K562 (cell line): ENCODE results near the gene PDGFD. TPM values are rescaled to one million over a fixed set of nuclear protein-coding genes. Genes with fewer than 3 reads are reported as not detected.

ENCODE experiments used
- ATAC-seq: fragments of 200-7000 bp; cut with Tn5 transposase; 3 replicates; pipeline ENCODE4 v1.9.1; 2020; ENCODE audit warnings: moderate library complexity
- BruUV-seq: library from RNA; stranded (reverse); fragments of 400-500 nt; replicated peaks from 2 replicates; lab custom pipeline; 2021; lab: Mats Ljungman, UMichigan
- CTCF ChIA-PET: fragments of 300-600 bp; formaldehyde crosslinking; extraction: SDS; loops from one replicate; lab custom pipeline; 2021; ENCODE audit warnings: low intra/inter-chr PET ratio; lab: Yijun Ruan, JAX
- POLR2A ChIA-PET: fragments of 300-600, 350-650 bp; sonication (Branson Sonifier 250); formaldehyde crosslinking; extraction: SDS; loops from one replicate; lab custom pipeline; 2021; ENCODE audit warnings: antibody characterized with exemption, inconsistent platforms; lab: Yijun Ruan, JAX
- DNase-seq, 4 experiments: peaks; one replicate each; pipeline versions ENCODE4 v3.0.0 to v3.0.0-alpha.2; 2011 to 2018; ENCODE audit warnings: low spot score in 3 of 4, mixed read lengths in 3 of 4; ENCODE audit errors: extremely low read depth in 1 of 4
- FAIRE-seq: peaks from 2 replicates; lab custom pipeline; 2011; peaks lifted over from hg19 to GRCh38; lab: Jason Lieb, UNC
- H2AFZ ChIP-seq: 2 replicates; pipeline ENCODE4 v1.6.0; 2011; ENCODE audit warnings: low read depth, low read length, control low read depth, inconsistent platforms
- H3K27ac ChIP-seq: fragments of 200-600 bp; 3 replicates; pipeline ENCODE4 v1.8.0; 2011; ENCODE audit warnings: low read depth, mild to moderate bottlenecking, control low read depth, inconsistent platforms, low read length, moderate library complexity, mixed read lengths; ENCODE audit errors: extremely low read depth
- H3K27me3 ChIP-seq, 2 experiments: fragments of 300-600 bp in 1 of 2; 2 replicates in 1 of 2; 3 replicates in 1 of 2; pipeline versions ENCODE4 v1.6.0 to v1.8.0; 2011; ENCODE audit warnings: inconsistent platforms in 2 of 2, low read length in 2 of 2, mild to moderate bottlenecking in 1 of 2, mixed read lengths in 1 of 2, moderate library complexity in 1 of 2; ENCODE audit not compliant: control insufficient read depth in 2 of 2, insufficient read depth in 2 of 2
- H3K36me3 ChIP-seq: fragments of 300-600 bp; 3 replicates; pipeline ENCODE4 v1.8.0; 2011; ENCODE audit warnings: mild to moderate bottlenecking, low read length, inconsistent platforms; ENCODE audit not compliant: control insufficient read depth, insufficient read depth
- H3K4me1 ChIP-seq, 2 experiments: fragments of 200-600 bp in 1 of 2; replicated peaks in 1 of 2; 2 replicates in 1 of 2; 3 replicates in 1 of 2; pipeline versions ENCODE4 v1.5.1 to v1.8.0; 2011; ENCODE audit warnings: inconsistent platforms in 2 of 2, low read length in 2 of 2, mild to moderate bottlenecking in 1 of 2, mixed read lengths in 1 of 2, moderate library complexity in 1 of 2; ENCODE audit not compliant: control insufficient read depth in 2 of 2, insufficient read depth in 2 of 2
- H3K4me2 ChIP-seq: 2 replicates; pipeline ENCODE4 v1.6.1; 2011; ENCODE audit warnings: low read length, control low read depth, inconsistent platforms, mixed read lengths; ENCODE audit not compliant: insufficient read depth
- H3K4me3 ChIP-seq: fragments of 200-600 bp; sonication (generic), shearing (Covaris generic); 2 replicates; pipeline ENCODE4 v1.5.1; 2016; ENCODE audit warnings: control low read depth, inconsistent platforms
- H3K79me2 ChIP-seq: fragments of 200-600 bp; 3 replicates; pipeline ENCODE4 v1.8.0; 2011; ENCODE audit warnings: low read length, inconsistent platforms; ENCODE audit not compliant: control insufficient read depth, insufficient read depth
- H3K9ac ChIP-seq, 2 experiments: 2 replicates each; pipeline versions ENCODE4 v1.6.0 to v1.6.1; 2011; ENCODE audit warnings: low read depth in 2 of 2, low read length in 2 of 2, control low read depth in 1 of 2, inconsistent platforms in 1 of 2, mild to moderate bottlenecking in 1 of 2, mixed read lengths in 1 of 2; ENCODE audit not compliant: insufficient read depth in 1 of 2
- H3K9me1 ChIP-seq: one replicate; pipeline ENCODE4 v1.6.0; 2011; ENCODE audit warnings: inconsistent platforms, mild to moderate bottlenecking, low read length, moderate library complexity; ENCODE audit not compliant: control insufficient read depth, insufficient read depth
- H3K9me3 ChIP-seq: replicated peaks from 2 replicates; pipeline ENCODE4 v1.5.1; 2011; ENCODE audit warnings: low read depth, low read length, inconsistent platforms; ENCODE audit not compliant: control insufficient read depth, insufficient read depth
- H4K20me1 ChIP-seq: replicated peaks from 2 replicates; pipeline ENCODE4 v1.6.1; 2011; ENCODE audit warnings: low read length, inconsistent platforms, mixed read lengths; ENCODE audit not compliant: control insufficient read depth, insufficient read depth
- BMI1 ChIP-seq: fragments of 150-350 bp; IDR thresholded peaks from 2 replicates; pipeline ENCODE4 v1.6.1; 2014; ENCODE audit warnings: low read length
- CTCF ChIP-seq, 3 experiments: IDR thresholded peaks in 2 of 3; conservative IDR thresholded peaks in 1 of 3; 2 replicates each; pipeline ENCODE4 v1.5.1; 2011 to 2012; ENCODE audit warnings: low read length in 3 of 3, mild to moderate bottlenecking in 3 of 3, control low read depth in 2 of 3, improper control_type of control experiment in 1 of 3, inconsistent platforms in 1 of 3, low read depth in 1 of 3, mixed read lengths in 1 of 3, moderate library complexity in 1 of 3; ENCODE audit not compliant: insufficient read depth in 2 of 3
- CXXC5 ChIP-seq: fragments of 250-450 bp; sonication (Bioruptor Pico); IDR thresholded peaks from 2 replicates; pipeline ENCODE4 v1.8.0; 2022; ENCODE audit warnings: inconsistent platforms, mild to moderate bottlenecking, moderate library complexity
- HBP1 ChIP-seq: fragments of 450-650 bp; formaldehyde crosslinking; IDR thresholded peaks from 2 replicates; pipeline ENCODE4 v1.4.0; 2022; ENCODE audit warnings: missing genetic modification characterization
- KLF16 ChIP-seq: IDR thresholded peaks from 2 replicates; pipeline ENCODE4 v1.6.1; 2016; ENCODE audit warnings: antibody characterized with exemption
- SMAD3 ChIP-seq: fragments of 450-650 bp; formaldehyde crosslinking; conservative IDR thresholded peaks from 2 replicates; pipeline ENCODE4 v1.4.0; 2020; ENCODE audit warnings: mild to moderate bottlenecking
- TCF7 ChIP-seq: sonication (generic); IDR thresholded peaks from 2 replicates; pipeline ENCODE4 v1.6.1; 2016; ENCODE audit warnings: antibody characterized with exemption, borderline replicate concordance
- TEAD4 ChIP-seq, 2 experiments: sonication (generic) in 1 of 2; formaldehyde crosslinking in 1 of 2; IDR thresholded peaks; 2 replicates each; pipeline versions ENCODE4 v1.6.1 to v1.8.0; 2012 to 2022; ENCODE audit warnings: borderline replicate concordance in 1 of 2, inconsistent platforms in 1 of 2, low read length in 1 of 2, mild to moderate bottlenecking in 1 of 2, missing genetic modification reagents in 1 of 2
- ZNF12 ChIP-seq: sonication (generic); formaldehyde crosslinking; IDR thresholded peaks from 2 replicates; pipeline ENCODE4 v1.4.0; 2020; ENCODE audit warnings: mild to moderate bottlenecking, missing genetic modification reagents
- ZNF175 ChIP-seq: fragments of 200-800 bp; sonication (Bioruptor generic); IDR thresholded peaks from 2 replicates; pipeline ENCODE4 v1.6.1; 2016; ENCODE audit warnings: low read depth, mild to moderate bottlenecking, missing genetic modification characterization, missing compliant biosample characterization
- ZNF24 ChIP-seq: fragments of 450-650 bp; IDR thresholded peaks from 2 replicates; pipeline ENCODE4 v1.6.1; 2016
- ZNF764 ChIP-seq: fragments of 250-450 bp; sonication (Bioruptor Pico); IDR thresholded peaks from 2 replicates; pipeline ENCODE4 v1.4.0; 2020; ENCODE audit warnings: low read depth, mild to moderate bottlenecking, moderate library complexity
- ZNF778 ChIP-seq: fragments of 450-650 bp; formaldehyde crosslinking; IDR thresholded peaks from 2 replicates; pipeline ENCODE4 v1.4.0; 2020; ENCODE audit warnings: mild to moderate bottlenecking, moderate library complexity
- WGBS: fragments of 100-300 bp; shearing (Covaris generic); methylation state at CpG from one replicate; pipeline ENCODE4 v1.1.6; 2016; ENCODE audit warnings: low coverage, mixed read lengths; ENCODE audit not compliant: insufficient coverage; ENCODE audit errors: missing lambda C conversion rate; 5-methylcytosine and 5-hydroxymethylcytosine counted together
- in situ Hi-C: fragments of 300-500 bp; cut with MboI; formaldehyde crosslinking; loops from 4 replicates; pipeline ENCODE4 v1.15.0; 2018; ENCODE audit warnings: inconsistent platforms, mixed read lengths
- intact Hi-C: fragments of 100-400 bp; cut with micrococcal nuclease; formaldehyde crosslinking; loops from 2 replicates; pipeline ENCODE4 v1.14.2; 2022
- polyA plus RNA-seq, 8 experiments: library from polyadenylated mRNA; depleted of rRNA in 4 of 8; stranded (reverse) in 5 of 8; unstranded in 3 of 8; fragments of >200 nt; fragmentation: Nextera tagmentation in 2 of 8; fragmentation: Illumina TruSeq in 1 of 8; extraction: Ambion mirVana in 2 of 8; extraction: Trizol in 1 of 8; gene quantifications; 2 replicates each; pipeline versions ENCODE4 v1.2.1 to v1.2.3, GENCODE V29; 2011 to 2014; ENCODE audit warnings: inconsistent platforms in 1 of 8, missing spikeins in 1 of 8
- total RNA-seq, 7 experiments: library from RNA; depleted of rRNA in 6 of 7; stranded (reverse); fragments of >200 nt in 6 of 7; fragmentation: Illumina TruSeq in 2 of 7; extraction: Trizol in 2 of 7; gene quantifications; 2 replicates each; pipeline versions ENCODE4 v1.2.1 to v1.2.3, GENCODE V29; 2011 to 2021; ENCODE audit warnings: low replicate concordance in 1 of 7
- TF ChIP-seq, protein P1 (sequence below): fragments of 250-450 bp; sonication (Bioruptor Pico); IDR thresholded peaks from 2 replicates; pipeline ENCODE4 v1.4.0; 2020; ENCODE audit warnings: mild to moderate bottlenecking, moderate library complexity, borderline replicate concordance
- TF ChIP-seq, protein P2 (sequence below): fragments of 250-450 bp; sonication (Bioruptor Pico); IDR thresholded peaks from 2 replicates; pipeline ENCODE4 v1.5.0; 2021

Gene PDGFD
- total and polyA plus RNA-seq, 9 of the 15 experiments (the other 6 are each of a cell fraction or from before 2014, with no cell fraction given): 0.11 TPM; not detected in 8

DNA sequence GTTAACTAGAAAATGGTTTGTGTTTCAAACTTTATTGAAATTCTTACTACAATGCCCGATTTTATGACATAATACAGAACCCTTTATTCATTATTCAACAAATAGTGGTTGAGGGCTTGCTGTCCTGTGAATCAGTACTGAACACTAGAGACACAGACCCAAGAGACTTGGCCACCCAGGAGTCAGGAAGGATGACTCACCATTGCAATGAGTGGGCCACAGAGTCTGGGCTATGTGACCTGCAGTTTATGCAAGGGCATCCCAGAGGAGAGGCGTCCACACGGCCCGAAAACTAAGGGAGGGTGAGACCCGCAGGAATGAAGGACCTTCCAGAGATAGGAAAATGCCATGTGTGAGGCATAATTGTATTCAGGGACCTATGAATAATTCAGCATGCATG is 271.3 kb downstream of the PDGFD start:
- Histone ChIP-seq H3K9me3 (no peaks in the 10 kb centered on the region), H3K9me1 (no peaks in the 10 kb centered on the region), H3K9ac (no peak overlapping the region), H3K27me3 (no peaks in the 10 kb centered on the region), H3K4me1 (no peaks in the 10 kb centered on the region), H3K36me3 (no peaks in the 10 kb centered on the region), H4K20me1 (no peaks in the 10 kb centered on the region), H3K27ac (no peak overlapping the region), H3K4me3 (no peak overlapping the region), H2AFZ (no peak overlapping the region), H3K4me2 (no peak overlapping the region), H3K79me2 (no peaks in the 10 kb centered on the region)
- ATAC-seq (no peak), DNase-seq (no peak), FAIRE-seq (no peak)
- ChIA-PET POLR2A (no interaction called here), CTCF (no interaction called here)
- in situ Hi-C loops (no loop called here), intact Hi-C loops (no loop called here)
- BruUV-seq: no TSS peak
- WGBS: 0% methylated on average over 5 of the region's 5 CpGs
- TF ChIP-seq TCF7: no peak
- TF ChIP-seq, protein P1, sequence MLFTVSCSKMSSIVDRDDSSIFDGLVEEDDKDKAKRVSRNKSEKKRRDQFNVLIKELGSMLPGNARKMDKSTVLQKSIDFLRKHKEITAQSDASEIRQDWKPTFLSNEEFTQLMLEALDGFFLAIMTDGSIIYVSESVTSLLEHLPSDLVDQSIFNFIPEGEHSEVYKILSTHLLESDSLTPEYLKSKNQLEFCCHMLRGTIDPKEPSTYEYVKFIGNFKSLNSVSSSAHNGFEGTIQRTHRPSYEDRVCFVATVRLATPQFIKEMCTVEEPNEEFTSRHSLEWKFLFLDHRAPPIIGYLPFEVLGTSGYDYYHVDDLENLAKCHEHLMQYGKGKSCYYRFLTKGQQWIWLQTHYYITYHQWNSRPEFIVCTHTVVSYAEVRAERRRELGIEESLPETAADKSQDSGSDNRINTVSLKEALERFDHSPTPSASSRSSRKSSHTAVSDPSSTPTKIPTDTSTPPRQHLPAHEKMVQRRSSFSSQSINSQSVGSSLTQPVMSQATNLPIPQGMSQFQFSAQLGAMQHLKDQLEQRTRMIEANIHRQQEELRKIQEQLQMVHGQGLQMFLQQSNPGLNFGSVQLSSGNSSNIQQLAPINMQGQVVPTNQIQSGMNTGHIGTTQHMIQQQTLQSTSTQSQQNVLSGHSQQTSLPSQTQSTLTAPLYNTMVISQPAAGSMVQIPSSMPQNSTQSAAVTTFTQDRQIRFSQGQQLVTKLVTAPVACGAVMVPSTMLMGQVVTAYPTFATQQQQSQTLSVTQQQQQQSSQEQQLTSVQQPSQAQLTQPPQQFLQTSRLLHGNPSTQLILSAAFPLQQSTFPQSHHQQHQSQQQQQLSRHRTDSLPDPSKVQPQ: no peak
- no peak for TF ChIP-seq ZNF24
- TF ChIP-seq TEAD4 (IDR thresholded peaks at IDR 0.05; ENCODE audit: low read length): no peak
- TF ChIP-seq TEAD4 (CRISPR knock-in tag; IDR thresholded peaks at IDR 0.05; ENCODE audit: borderline replicate concordance): no peak
- no peak for TF ChIP-seq KLF16
- TF ChIP-seq BMI1: no peak
- TF ChIP-seq ZNF778: no peak
- TF ChIP-seq ZNF175 (CRISPR knock-in tag): no peak
- TF ChIP-seq, protein P2, sequence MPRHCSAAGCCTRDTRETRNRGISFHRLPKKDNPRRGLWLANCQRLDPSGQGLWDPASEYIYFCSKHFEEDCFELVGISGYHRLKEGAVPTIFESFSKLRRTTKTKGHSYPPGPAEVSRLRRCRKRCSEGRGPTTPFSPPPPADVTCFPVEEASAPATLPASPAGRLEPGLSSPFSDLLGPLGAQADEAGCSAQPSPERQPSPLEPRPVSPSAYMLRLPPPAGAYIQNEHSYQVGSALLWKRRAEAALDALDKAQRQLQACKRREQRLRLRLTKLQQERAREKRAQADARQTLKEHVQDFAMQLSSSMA: no peak
- no peak for TF ChIP-seq CTCF (IDR thresholded peaks at IDR 0.05 in 2 of 3, conservative IDR thresholded peaks at IDR 0.05 in 1 of 3; ENCODE audit: insufficient read depth in 2 of 3, low read depth in 1 of 3, low read length in 3 of 3)
- TF ChIP-seq HBP1 (CRISPR knock-in tag): no peak
- no peak for TF ChIP-seq ZNF764 (CRISPR knock-in tag)
- no peak for TF ChIP-seq SMAD3 (CRISPR knock-in tag)
- no peak for TF ChIP-seq CXXC5 (CRISPR knock-in tag)
- no peak for TF ChIP-seq ZNF12 (CRISPR knock-in tag)
